ENCODE results near the gene DLX5. TPM values are rescaled to one million over a fixed set of nuclear protein-coding genes. Genes with fewer than 3 reads are reported as not detected.
A peak's percentile ranks its signal among the peaks of the same experiment; 100 is the strongest.

The DLX5 gene
- total and polyA plus RNA-seq, 7 experiments from 2014 or later: not detected

- peaks cover 92 to 97% (median 94%) of the 10 kb centered on the region in 5 donors for H3K27me3 Mint-ChIP-seq
- CTCF ChIA-PET: interaction anchor here (0.8 to 1.3 kb wide), 2 partner anchors 12 to 1099 kb away, joined by 3 to 5 read pairs; no protein-coding TSS in a partner anchor
Observed at GRCh38 chr7:97015279-97015678, 9.4 kb downstream of the DLX5 start.

DNA sequence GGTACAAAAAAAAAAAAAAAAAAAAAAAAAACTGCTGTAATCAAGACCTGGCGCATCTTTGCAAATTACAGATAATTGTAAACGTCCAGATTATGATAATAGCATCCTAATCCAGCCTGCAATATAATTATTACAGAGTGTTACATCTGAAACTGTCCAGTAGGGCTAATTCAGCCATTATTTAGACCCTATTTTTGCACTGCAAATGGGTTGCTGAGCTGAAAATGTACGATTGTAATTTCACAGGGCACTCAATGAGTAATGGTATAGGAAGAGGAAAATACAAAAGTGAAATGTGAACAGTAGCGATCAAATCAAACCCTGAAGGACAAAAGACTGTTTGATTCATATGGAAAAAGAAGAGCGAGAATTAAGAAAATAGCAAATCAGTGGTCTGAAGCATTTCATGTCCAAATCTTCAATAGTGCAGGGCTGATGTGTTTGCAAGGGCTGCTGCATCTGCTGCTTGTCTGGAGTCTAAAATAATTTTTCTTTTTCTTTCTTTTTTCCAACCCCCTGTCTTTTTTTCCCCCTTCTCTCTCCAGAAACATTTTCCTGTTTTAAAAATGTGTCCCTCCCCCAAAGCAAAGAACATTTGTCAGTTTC, 10.4 kb downstream of the DLX5 start:
- H3K4me3 Mint-ChIP-seq: no peak overlapping the region
- peaks cover 92 to 97% (median 94%) of the 10 kb centered on the region in 5 donors for H3K27me3 Mint-ChIP-seq
- H3K36me3 Mint-ChIP-seq: peaks cover 0 to 15% (median 3%) of the 10 kb centered on the region in 5 donors
- Histone ChIP-seq H3K4me1 (ENCODE audit: control insufficient read depth in 2 of 2, insufficient read depth in 2 of 2, low read length in 2 of 2) (no peaks in the 10 kb centered on the region), H3K4me3 (ENCODE audit: low read length) (no peak overlapping the region), H3K27ac (ENCODE audit: low read depth, low read length) (no peak overlapping the region), H3K36me3 (ENCODE audit: control insufficient read depth in 2 of 3, insufficient read depth in 3 of 3, low read length in 3 of 3) (no peaks in the 10 kb centered on the region), H3K27me3 (ENCODE audit: control insufficient read depth in 2 of 2, insufficient read depth in 2 of 2, low read length in 2 of 2) (peaks cover 16 to 43% of the 10 kb centered on the region in 2 donors), H3K9me3 (ENCODE audit: control insufficient read depth in 2 of 3, low read length in 3 of 3) (no peaks in the 10 kb centered on the region)
- ChIA-PET CTCF (interaction anchor here (1.3 kb wide), 1 partner anchor 13 kb away, joined by 3 read pairs; no protein-coding TSS in a partner anchor), POLR2A (no interaction called here)
- H3K4me1 Mint-ChIP-seq: peaks cover 0 to 15% (median 9%) of the 10 kb centered on the region in 7 donors
- H3K27ac Mint-ChIP-seq: no peak overlapping the region
- H3K9me3 Mint-ChIP-seq: peaks cover 0 to 44% (median 10%) of the 10 kb centered on the region in 11 donors
- DNase-seq (no peak), ATAC-seq (no peak)
- intact Hi-C loops (cut with micrococcal nuclease): no loop called here

More at GRCh38 chr7:97015279-97015678, 9.4 kb downstream of the DLX5 start:
- Mint-ChIP-seq H3K36me3 (peaks cover 0 to 15% (median 3%) of the 10 kb centered on the region in 5 donors), H3K9me3 (peaks cover 0 to 39% (median 6%) of the 10 kb centered on the region in 11 donors), H3K4me3 (no peak overlapping the region), H3K4me1 (peaks cover 0 to 17% (median 9%) of the 10 kb centered on the region in 7 donors), H3K27ac (peak overlapping the region in 1 of 9 donors; percentile 9)
- H3K9me3 ChIP-seq (ENCODE audit: control insufficient read depth in 2 of 3, low read length in 3 of 3): no peaks in the 10 kb centered on the region
- no peak overlapping the region for H3K4me3 ChIP-seq (ENCODE audit: low read length)
- POLR2A ChIA-PET: no interaction called here
- no peaks in the 10 kb centered on the region for H3K4me1 ChIP-seq (ENCODE audit: control insufficient read depth in 2 of 2, insufficient read depth in 2 of 2, low read length in 2 of 2)
- intact Hi-C loops (cut with micrococcal nuclease): no loop called here
- DNase-seq (no peak), ATAC-seq (no peak)
- peaks cover 10 to 41% of the 10 kb centered on the region in 2 donors for H3K27me3 ChIP-seq (ENCODE audit: control insufficient read depth in 2 of 2, insufficient read depth in 2 of 2, low read length in 2 of 2)
- no peaks in the 10 kb centered on the region for H3K36me3 ChIP-seq (ENCODE audit: control insufficient read depth in 2 of 3, insufficient read depth in 3 of 3, low read length in 3 of 3)
- no peak overlapping the region for H3K27ac ChIP-seq (ENCODE audit: low read depth, low read length)

DNA sequence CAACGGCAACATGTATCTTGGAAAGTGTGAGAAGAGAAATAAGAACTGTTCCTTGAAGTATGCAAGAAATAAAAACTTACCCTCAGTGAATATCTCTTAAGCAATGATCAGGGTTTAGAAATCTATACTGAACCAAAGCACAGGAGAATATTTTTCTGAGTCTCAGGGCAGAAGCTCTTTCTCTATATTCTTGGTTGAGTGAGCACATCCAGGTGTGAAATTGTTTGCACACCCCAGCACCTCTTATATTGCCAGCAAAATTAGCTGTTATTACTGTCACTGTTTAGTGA, 10.8 kb downstream of the DLX5 start:
- intact Hi-C loops (cut with micrococcal nuclease): no loop called here
- no peaks in the 10 kb centered on the region for H3K9me3 ChIP-seq (ENCODE audit: control insufficient read depth in 2 of 3, low read length in 3 of 3)
- Mint-ChIP-seq H3K4me3 (no peak overlapping the region), H3K4me1 (peaks cover 0 to 11% (median 9%) of the 10 kb centered on the region in 7 donors), H3K27me3 (peaks cover 90 to 95% (median 94%) of the 10 kb centered on the region in 5 donors), H3K27ac (no peak overlapping the region), H3K9me3 (peaks cover 0 to 42% (median 10%) of the 10 kb centered on the region in 11 donors), H3K36me3 (peaks cover 0 to 15% (median 3%) of the 10 kb centered on the region in 5 donors)
- H3K4me3 ChIP-seq (ENCODE audit: low read length): no peak overlapping the region
- no peaks in the 10 kb centered on the region for H3K36me3 ChIP-seq (ENCODE audit: control insufficient read depth in 2 of 3, insufficient read depth in 3 of 3, low read length in 3 of 3)
- DNase-seq (no peak), ATAC-seq (no peak)
- ChIA-PET CTCF (interaction anchor here (0.8 kb wide), 1 partner anchor 1370 kb away, joined by 3 read pairs; no protein-coding TSS in a partner anchor), POLR2A (no interaction called here)
- H3K4me1 ChIP-seq (ENCODE audit: control insufficient read depth in 2 of 2, insufficient read depth in 2 of 2, low read length in 2 of 2): no peaks in the 10 kb centered on the region
- H3K27ac ChIP-seq (ENCODE audit: low read depth, low read length): no peak overlapping the region
- H3K27me3 ChIP-seq (ENCODE audit: control insufficient read depth in 2 of 2, insufficient read depth in 2 of 2, low read length in 2 of 2): peaks cover 16 to 43% of the 10 kb centered on the region in 2 donors

DNA sequence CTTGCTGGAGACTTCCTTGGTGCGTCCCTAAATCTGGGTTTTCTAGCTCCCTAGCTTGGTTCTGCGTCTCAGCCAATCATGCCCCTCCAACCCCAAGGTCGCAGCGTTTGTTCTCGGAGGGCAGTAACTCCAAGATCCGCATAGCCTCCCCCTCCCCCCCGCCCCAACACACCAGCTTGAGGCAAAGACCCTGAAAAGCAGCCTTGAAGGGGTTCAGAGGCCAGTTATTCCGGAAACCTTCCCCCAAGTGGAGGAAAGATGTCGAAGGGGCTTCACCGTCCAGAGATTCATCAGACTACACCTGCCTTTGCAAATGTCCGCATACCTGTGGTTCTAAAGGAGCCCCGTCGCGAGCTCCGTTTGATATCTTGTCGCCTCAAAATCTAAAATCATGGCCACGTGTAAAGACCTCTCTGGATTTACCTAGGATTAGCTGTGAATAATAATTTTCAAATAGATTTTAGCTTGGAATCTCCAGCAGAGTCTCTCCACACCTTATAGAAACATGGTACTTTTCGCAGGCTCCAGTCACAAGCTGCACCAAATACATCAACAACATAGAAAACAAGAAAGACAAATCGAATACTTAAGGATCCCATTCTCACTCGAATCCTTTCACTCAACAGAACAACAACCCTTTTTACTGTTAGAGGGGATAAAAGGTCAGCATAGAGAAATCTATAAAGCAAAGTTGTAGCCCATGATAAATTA, 11.3 kb downstream of the DLX5 start:
- peaks cover 86 to 96% (median 94%) of the 10 kb centered on the region in 5 donors for H3K27me3 Mint-ChIP-seq
- CTCF ChIA-PET: interaction anchor here (0.8 kb wide), 1 partner anchor 1371 kb away, joined by 3 read pairs; no protein-coding TSS in a partner anchor
- peak overlapping the region in 1 of 9 donors; percentile 3 for H3K27ac Mint-ChIP-seq
- Histone ChIP-seq H3K9me3 (ENCODE audit: control insufficient read depth in 2 of 3, low read length in 3 of 3) (no peaks in the 10 kb centered on the region), H3K27ac (ENCODE audit: low read depth, low read length) (no peak overlapping the region), H3K27me3 (ENCODE audit: control insufficient read depth in 2 of 2, insufficient read depth in 2 of 2, low read length in 2 of 2) (peaks cover 16 to 43% of the 10 kb centered on the region in 2 donors), H3K4me1 (ENCODE audit: control insufficient read depth in 2 of 2, insufficient read depth in 2 of 2, low read length in 2 of 2) (no peaks in the 10 kb centered on the region), H3K36me3 (ENCODE audit: control insufficient read depth in 2 of 3, insufficient read depth in 3 of 3, low read length in 3 of 3) (no peaks in the 10 kb centered on the region), H3K4me3 (ENCODE audit: low read length) (no peak overlapping the region)
- no peak for ATAC-seq
- H3K4me3 Mint-ChIP-seq: no peak overlapping the region
- H3K9me3 Mint-ChIP-seq: peaks cover 0 to 42% (median 10%) of the 10 kb centered on the region in 11 donors
- peaks cover 0 to 11% (median 9%) of the 10 kb centered on the region in 7 donors for H3K4me1 Mint-ChIP-seq
- no peak for DNase-seq
- intact Hi-C loops (cut with micrococcal nuclease): no loop called here
- H3K36me3 Mint-ChIP-seq: peaks cover 0 to 15% (median 3%) of the 10 kb centered on the region in 5 donors
- POLR2A ChIA-PET: no interaction called here

DNA sequence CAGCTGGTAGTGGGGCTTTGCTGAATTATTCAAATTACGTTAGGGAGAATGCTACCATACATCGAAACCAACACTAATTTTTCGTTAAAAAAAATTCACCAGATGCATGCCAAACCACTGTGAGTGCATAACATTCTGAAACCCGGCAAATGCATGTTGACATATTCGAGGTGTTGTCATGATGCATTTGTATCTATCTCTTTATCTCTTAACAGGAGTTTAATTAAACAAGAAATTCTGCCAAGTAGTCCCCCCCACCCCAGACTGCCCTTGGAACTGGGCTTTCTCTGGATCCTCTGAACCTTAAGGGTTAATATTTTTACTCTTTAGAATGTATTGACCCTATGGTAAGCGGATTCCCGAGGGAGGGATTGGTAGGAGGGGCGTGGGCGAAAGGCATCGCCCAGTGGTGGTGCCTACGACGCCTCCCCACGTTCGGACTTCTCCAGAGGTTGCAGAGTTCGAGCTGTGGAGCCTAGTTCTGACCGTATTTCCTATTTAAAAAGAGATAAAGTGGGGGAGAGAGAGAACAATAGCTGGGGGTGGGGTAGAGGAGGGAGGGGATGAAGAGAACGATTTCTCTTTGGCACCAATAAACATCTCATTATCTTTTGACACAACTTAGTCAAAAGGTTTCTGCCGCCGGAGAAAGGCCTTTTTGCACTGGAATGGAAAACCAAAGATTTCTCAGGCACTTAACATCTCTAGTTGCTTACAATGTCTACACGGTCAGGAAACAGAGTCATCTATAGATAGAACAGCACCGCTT, 12.1 kb downstream of the DLX5 start:
- no peaks in the 10 kb centered on the region for H3K4me1 ChIP-seq (ENCODE audit: control insufficient read depth in 2 of 2, insufficient read depth in 2 of 2, low read length in 2 of 2)
- H3K4me3 ChIP-seq (ENCODE audit: low read length): no peak overlapping the region
- Mint-ChIP-seq H3K9me3 (peaks cover 0 to 42% (median 10%) of the 10 kb centered on the region in 11 donors), H3K27me3 (peaks cover 89 to 98% (median 95%) of the 10 kb centered on the region in 5 donors), H3K27ac (peak overlapping the region in 1 of 9 donors; percentile 57), H3K4me1 (peaks cover 0 to 10% (median 7%) of the 10 kb centered on the region in 7 donors), H3K36me3 (peaks cover 0 to 15% (median 3%) of the 10 kb centered on the region in 5 donors), H3K4me3 (no peak overlapping the region)
- no peak overlapping the region for H3K27ac ChIP-seq (ENCODE audit: low read depth, low read length)
- intact Hi-C loops (cut with micrococcal nuclease): no loop called here
- ChIA-PET POLR2A (no interaction called here), CTCF (interaction anchor here (0.7 to 0.8 kb wide), 2 partner anchors 39 to 1371 kb away, joined by 3 read pairs; no protein-coding TSS in a partner anchor)
- ATAC-seq (no peak), DNase-seq (no peak)
- H3K27me3 ChIP-seq (ENCODE audit: control insufficient read depth in 2 of 2, insufficient read depth in 2 of 2, low read length in 2 of 2): peaks cover 16 to 43% of the 10 kb centered on the region in 2 donors
- H3K36me3 ChIP-seq (ENCODE audit: control insufficient read depth in 2 of 3, insufficient read depth in 3 of 3, low read length in 3 of 3): no peaks in the 10 kb centered on the region
- H3K9me3 ChIP-seq (ENCODE audit: control insufficient read depth in 2 of 3, low read length in 3 of 3): no peaks in the 10 kb centered on the region

Data from naive thymus-derived CD4-positive, alpha-beta T cell (primary cell).